Mucosa of stomach (tissue), 1 donor: Measurements from ENCODE around the gene NBEAL1.
"Not testable (repeated sequence)": the region's sequence is repeated elsewhere in the genome, so short reads cannot be mapped to it uniquely, and the experiment has no call there.

Experiments used
- H3K27me3 ChIP-seq: one replicate; pipeline ENCODE4 v1.7.0; 2013; ENCODE audit warnings: mild to moderate bottlenecking, low read length; ENCODE audit not compliant: control insufficient read depth, insufficient read depth
- H3K36me3 ChIP-seq: one replicate; pipeline ENCODE4 v1.7.0; 2013; ENCODE audit warnings: low read length; ENCODE audit not compliant: control insufficient read depth, insufficient read depth
- H3K4me1 ChIP-seq: one replicate; pipeline ENCODE4 v1.7.0; 2013; ENCODE audit warnings: mild to moderate bottlenecking, low read length; ENCODE audit not compliant: control insufficient read depth, insufficient read depth
- H3K4me3 ChIP-seq: one replicate; pipeline ENCODE4 v1.7.0; 2013; ENCODE audit warnings: low read length
- H3K9ac ChIP-seq: one replicate; pipeline ENCODE4 v1.7.0; 2013; ENCODE audit warnings: mild to moderate bottlenecking, low read length, moderate library complexity
- H3K9me3 ChIP-seq: one replicate; pipeline ENCODE4 v1.7.0; 2013; ENCODE audit warnings: mild to moderate bottlenecking, low read length, moderate library complexity; ENCODE audit not compliant: control insufficient read depth
- donor health status: Pancreatic carcinoma.

Gene NBEAL1

GRCh38 chr2:203080447-203081045 is 65.9 kb downstream of the NBEAL1 start:
- Histone ChIP-seq H3K9me3 (no peaks in the 10 kb centered on the region), H3K36me3 (no peaks in the 10 kb centered on the region), H3K4me3 (no peak overlapping the region), H3K27me3 (no peaks in the 10 kb centered on the region), H3K9ac (no peak overlapping the region), H3K4me1 (peaks cover 17% of the 10 kb centered on the region)

DNA sequence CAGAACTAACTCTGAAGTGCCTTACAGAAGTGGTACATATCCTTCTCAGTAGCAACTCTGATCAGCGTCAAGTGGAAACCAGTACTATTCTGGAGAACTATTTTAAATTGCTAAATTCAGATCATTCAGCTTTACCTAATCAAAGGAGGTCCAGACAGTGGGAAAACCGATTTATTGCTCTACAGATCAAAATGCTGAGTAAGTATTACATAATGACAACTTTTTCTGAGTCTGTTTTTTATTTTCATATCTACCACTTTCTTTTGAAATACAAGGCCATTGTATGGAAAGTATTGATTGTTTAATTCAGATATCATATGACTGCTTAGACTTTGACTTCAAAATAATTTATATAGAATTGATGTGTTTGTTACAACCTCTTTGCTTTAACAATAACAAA is 68.7 kb downstream of the NBEAL1 start:
- Histone ChIP-seq H3K27me3 (no peaks in the 10 kb centered on the region), H3K4me1 (peaks cover 17% of the 10 kb centered on the region), H3K4me3 (no peak overlapping the region), H3K9ac (no peak overlapping the region), H3K9me3 (no peaks in the 10 kb centered on the region), H3K36me3 (no peaks in the 10 kb centered on the region)

- H3K4me1 ChIP-seq, result peaks cover 13% of the 10 kb centered on the region
- not testable (repeated sequence) for H3K36me3 ChIP-seq, H3K9me3 ChIP-seq, H3K27me3 ChIP-seq, H3K4me3 ChIP-seq, H3K9ac ChIP-seq
These were observed 71.7 kb downstream of the NBEAL1 start for GRCh38 chr2:203086381-203086780.

- H3K4me3 ChIP-seq, H3K36me3 ChIP-seq, H3K9me3 ChIP-seq, H3K27me3 ChIP-seq, H3K9ac ChIP-seq, H3K4me1 ChIP-seq: not testable (repeated sequence)
These were observed 76.0 kb downstream of the NBEAL1 start for GRCh38 chr2:203090721-203091120.

DNA sequence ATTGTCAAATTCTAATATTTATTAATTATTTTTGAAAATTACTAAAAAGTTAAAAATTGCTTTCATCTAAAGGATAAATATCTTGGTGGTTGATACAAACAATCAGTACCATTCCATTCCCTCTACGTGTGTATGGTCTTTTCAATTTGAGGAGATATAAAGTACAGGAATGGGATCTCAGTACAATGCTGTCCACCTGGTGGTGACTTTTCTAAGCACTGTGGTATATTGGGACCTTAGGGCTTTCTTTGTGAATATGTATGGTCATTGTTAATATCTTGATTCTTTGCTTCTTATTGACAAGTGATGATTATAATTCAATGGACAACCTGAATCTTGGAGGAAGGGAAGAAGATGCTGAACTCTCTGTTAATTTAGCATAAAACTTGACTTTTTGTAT is 83.1 kb downstream of the NBEAL1 start:
- Histone ChIP-seq H3K9ac (no peak overlapping the region), H3K36me3 (no peaks in the 10 kb centered on the region), H3K27me3 (no peaks in the 10 kb centered on the region), H3K4me3 (no peak overlapping the region), H3K9me3 (no peaks in the 10 kb centered on the region), H3K4me1 (no peaks in the 10 kb centered on the region)

DNA sequence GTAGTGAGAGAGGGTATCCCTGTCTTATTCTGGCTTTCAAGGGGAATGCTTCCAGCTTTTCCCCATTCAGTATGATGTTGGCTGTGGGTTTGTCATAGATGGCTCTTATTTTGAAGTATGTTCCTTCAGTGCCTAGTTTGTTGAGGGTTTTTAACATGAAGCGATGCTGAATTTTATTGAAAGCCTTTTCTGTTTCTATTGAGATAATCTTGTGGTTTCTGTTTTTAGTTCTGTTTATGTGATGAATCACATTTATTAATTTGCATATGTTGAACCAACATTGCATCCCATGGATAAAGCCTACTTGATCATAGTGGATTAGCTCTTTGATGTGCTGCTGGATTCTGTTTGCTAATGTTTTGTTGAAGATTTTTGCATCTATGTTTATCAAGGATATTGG is 87.7 kb downstream of the NBEAL1 start:
- H3K4me3 ChIP-seq, H3K36me3 ChIP-seq, H3K27me3 ChIP-seq, H3K9me3 ChIP-seq, H3K9ac ChIP-seq: not testable (repeated sequence)
- H3K4me1 ChIP-seq, result peaks cover 14% of the 10 kb centered on the region

GRCh38 chr2:203104273-203104672 is 89.6 kb downstream of the NBEAL1 start:
- Histone ChIP-seq H3K9me3 (no peaks in the 10 kb centered on the region), H3K27me3 (no peaks in the 10 kb centered on the region), H3K9ac (no peak overlapping the region), H3K4me1 (peaks cover 17% of the 10 kb centered on the region), H3K36me3 (no peaks in the 10 kb centered on the region), H3K4me3 (no peak overlapping the region)

- Histone ChIP-seq H3K27me3 (no peaks in the 10 kb centered on the region), H3K36me3 (no peaks in the 10 kb centered on the region), H3K4me3 (no peak overlapping the region), H3K9me3 (no peaks in the 10 kb centered on the region), H3K9ac (no peak overlapping the region), H3K4me1 (peaks cover 17% of the 10 kb centered on the region)
These were observed 91.3 kb downstream of the NBEAL1 start for GRCh38 chr2:203105996-203106395.

DNA sequence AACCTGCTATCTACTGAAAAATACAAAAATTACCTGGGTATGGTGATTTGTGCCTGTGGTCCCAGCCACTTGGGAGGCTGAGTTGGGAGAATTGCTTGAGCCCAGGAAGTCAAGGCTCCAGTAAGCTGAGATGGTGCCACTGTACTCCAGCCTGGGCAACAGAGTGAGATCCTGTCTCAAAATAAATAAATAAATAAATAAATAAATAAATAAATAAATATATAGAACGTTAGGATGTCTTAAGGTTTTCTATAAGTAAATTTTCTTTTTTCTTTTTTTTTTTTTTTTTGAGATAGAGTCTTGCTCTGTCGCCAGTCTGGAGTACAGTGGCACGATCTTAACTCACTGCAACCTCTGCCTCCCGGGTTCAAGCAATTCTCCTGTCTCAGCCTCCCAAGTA is 95.8 kb downstream of the NBEAL1 start:
- not testable (repeated sequence) for H3K9me3 ChIP-seq, H3K9ac ChIP-seq, H3K4me3 ChIP-seq, H3K36me3 ChIP-seq, H3K27me3 ChIP-seq
- peaks cover 16% of the 10 kb centered on the region for H3K4me1 ChIP-seq

GRCh38 chr2:203112342-203112741 is 97.7 kb downstream of the NBEAL1 start:
- no peaks in the 10 kb centered on the region for H3K27me3 ChIP-seq
- H3K4me1 ChIP-seq, result peaks cover 3% of the 10 kb centered on the region
- H3K9me3 ChIP-seq, result no peaks in the 10 kb centered on the region
- H3K4me3 ChIP-seq, result no peak overlapping the region
- no peaks in the 10 kb centered on the region for H3K36me3 ChIP-seq
- H3K9ac ChIP-seq, result no peak overlapping the region

- not testable (repeated sequence) for H3K4me3 ChIP-seq, H3K27me3 ChIP-seq, H3K36me3 ChIP-seq, H3K4me1 ChIP-seq, H3K9me3 ChIP-seq, H3K9ac ChIP-seq
These were observed 100.6 kb downstream of the NBEAL1 start for GRCh38 chr2:203115201-203115700.

DNA sequence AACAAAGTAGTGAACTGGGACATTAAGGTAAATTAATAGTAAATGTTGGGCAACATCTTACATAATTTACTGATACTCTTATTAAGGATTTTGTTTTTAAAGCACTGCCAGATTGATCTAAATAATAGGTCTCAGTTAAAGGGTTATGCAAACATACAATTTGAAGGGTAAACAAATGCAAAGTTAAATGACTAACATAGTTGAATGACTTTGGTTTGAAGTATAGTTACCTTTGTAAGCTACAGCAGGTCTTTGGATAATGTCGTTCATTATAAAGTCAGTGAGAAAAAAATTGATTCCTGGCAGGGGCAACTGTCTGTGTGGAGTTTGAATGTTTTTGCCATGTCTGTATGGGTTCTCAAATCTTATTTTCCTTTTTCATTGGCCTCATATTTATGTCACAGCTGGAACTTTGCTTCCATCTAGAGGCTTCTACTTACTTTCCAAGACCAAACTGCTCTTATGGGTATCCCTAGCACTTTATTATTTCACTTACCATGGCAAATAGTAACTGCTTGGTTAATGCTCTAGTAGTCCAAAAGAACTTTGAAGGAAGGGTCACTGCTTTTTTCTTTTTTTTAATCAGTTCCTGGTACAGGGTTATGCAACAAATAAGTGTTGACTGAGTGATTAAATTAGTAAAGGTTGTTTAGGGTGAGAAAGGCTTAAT is 107.8 kb downstream of the NBEAL1 start:
- H3K36me3 ChIP-seq, result no peaks in the 10 kb centered on the region
- no peaks in the 10 kb centered on the region for H3K9me3 ChIP-seq
- H3K9ac ChIP-seq, result no peak overlapping the region
- H3K4me3 ChIP-seq, result no peak overlapping the region
- H3K27me3 ChIP-seq, result no peaks in the 10 kb centered on the region
- H3K4me1 ChIP-seq, result peaks cover 8% of the 10 kb centered on the region
